H1 (cell line): ENCODE measurements around the gene WDR11. TPM values are rescaled to one million over a fixed set of nuclear protein-coding genes. Genes with fewer than 3 reads are reported as not detected.

ENCODE experiments used
- CTCF ChIA-PET: fragments of 300-600 bp; sonication (Branson Sonifier 250); formaldehyde crosslinking; loops from one replicate; lab custom pipeline; 2021; ENCODE audit not compliant: partially characterized antibody; lab: Charles Lee
- POLR2A ChIA-PET: fragments of 300-600 bp; sonication (Branson Sonifier 250); formaldehyde crosslinking; loops from one replicate; lab custom pipeline; 2021; ENCODE audit warnings: inconsistent platforms; ENCODE audit not compliant: partially characterized antibody; lab: Charles Lee
- DNase-seq, 2 experiments: peaks; one replicate each; pipeline versions ENCODE4 v3.0.0 to v3.0.0-alpha.2; 2010 to 2022; ENCODE audit warnings: low spot score in 2 of 2, low read depth in 1 of 2, mixed read lengths in 1 of 2
- FAIRE-seq: peaks from 2 replicates; lab custom pipeline; 2011; peaks lifted over from hg19 to GRCh38; lab: Jason Lieb, UNC
- H2AFZ ChIP-seq: 2 replicates; pipeline ENCODE4 v1.8.1; 2012; ENCODE audit warnings: low read length, inconsistent platforms
- H2AK5ac ChIP-seq: 2 replicates; pipeline ENCODE4 v1.6.1; 2013; ENCODE audit warnings: low read depth, low read length
- H2BK120ac ChIP-seq: replicated peaks from 2 replicates; pipeline ENCODE3; 2013; ENCODE audit warnings: low read depth, low read length, inconsistent platforms
- H2BK12ac ChIP-seq: 2 replicates; pipeline ENCODE4 v1.6.1; 2013; ENCODE audit warnings: low read depth, low read length
- H2BK15ac ChIP-seq: 2 replicates; pipeline ENCODE4 v1.6.1; 2013; ENCODE audit warnings: low read length
- H2BK20ac ChIP-seq: 2 replicates; pipeline ENCODE4 v1.6.1; 2013; ENCODE audit warnings: low read length
- H2BK5ac ChIP-seq: 2 replicates; pipeline ENCODE4 v1.6.1; 2013; ENCODE audit warnings: low read depth, low read length
- H3K14ac ChIP-seq: 2 replicates; pipeline ENCODE4 v1.6.1; 2013; ENCODE audit warnings: inconsistent platforms; ENCODE audit not compliant: insufficient read length
- H3K18ac ChIP-seq: 2 replicates; pipeline ENCODE4 v1.6.1; 2013; ENCODE audit warnings: low read length; ENCODE audit errors: extremely low read depth
- H3K23ac ChIP-seq: 2 replicates; pipeline ENCODE4 v1.6.1; 2013; ENCODE audit warnings: inconsistent platforms; ENCODE audit not compliant: insufficient read length
- H3K23me2 ChIP-seq: 2 replicates; pipeline ENCODE4 v1.6.1; 2013; ENCODE audit warnings: low read depth, low read length
- H3K27ac ChIP-seq: 2 replicates; pipeline ENCODE4 v1.6.1; 2011; ENCODE audit warnings: low read depth, low read length, inconsistent platforms
- H3K27me3 ChIP-seq, 4 experiments: replicated peaks in 1 of 4; 1 replicate in 1 of 4; 2 replicates in 3 of 4; pipeline versions ENCODE4 v1.6.1 to v1.8.1; 2011 to 2013; ENCODE audit warnings: low read length in 3 of 4, mild to moderate bottlenecking in 3 of 4, inconsistent platforms in 2 of 4, mixed read lengths in 2 of 4, moderate library complexity in 1 of 4; ENCODE audit not compliant: control insufficient read depth in 3 of 4, insufficient read depth in 3 of 4; ENCODE audit errors: extremely low read depth in 1 of 4
- H3K36me3 ChIP-seq, 4 experiments: 2 replicates each; pipeline versions ENCODE4 v1.6.1 to v1.8.1; 2011 to 2013; ENCODE audit warnings: mild to moderate bottlenecking in 4 of 4, low read length in 3 of 4, moderate library complexity in 2 of 4, control low read depth in 1 of 4, inconsistent platforms in 1 of 4; ENCODE audit not compliant: insufficient read depth in 4 of 4, control insufficient read depth in 2 of 4
- H3K4ac ChIP-seq: replicated peaks from 2 replicates; pipeline ENCODE3; 2013; ENCODE audit warnings: low read length, low read depth, mixed read lengths, inconsistent platforms; ENCODE audit not compliant: insufficient read length
- H3K4me1 ChIP-seq, 4 experiments: replicated peaks in 1 of 4; 1 replicate in 1 of 4; 2 replicates in 3 of 4; pipeline versions ENCODE4 v1.6.1 to v1.8.1; 2011 to 2013; ENCODE audit warnings: low read length in 3 of 4, inconsistent platforms in 2 of 4, mixed read lengths in 1 of 4; ENCODE audit not compliant: insufficient read depth in 4 of 4, control insufficient read depth in 3 of 4
- H3K4me2 ChIP-seq, 2 experiments: 2 replicates each; pipeline versions ENCODE4 v1.6.1 to v1.8.1; 2011 to 2013; ENCODE audit warnings: low read depth in 2 of 2, low read length in 2 of 2, control low read depth in 1 of 2, inconsistent platforms in 1 of 2, mild to moderate bottlenecking in 1 of 2; ENCODE audit not compliant: insufficient read depth in 1 of 2
- H3K4me3 ChIP-seq, 4 experiments: fragments of 200-600, 300-600 bp in 1 of 4; sonication (generic), shearing (Covaris generic), sonication (Bioruptor Twin) in 1 of 4; 2 replicates each; pipeline versions ENCODE4 v1.5.1 to v1.8.1; 2011 to 2016; ENCODE audit warnings: low read length in 4 of 4, low read depth in 3 of 4, control low read depth in 2 of 4, inconsistent platforms in 2 of 4, mild to moderate bottlenecking in 2 of 4, mixed read lengths in 1 of 4, moderate library complexity in 1 of 4; ENCODE audit not compliant: insufficient read depth in 2 of 4; ENCODE audit errors: extremely low read depth in 1 of 4
- H3K56ac ChIP-seq: replicated peaks from 2 replicates; pipeline ENCODE3; 2013; ENCODE audit warnings: low read depth, mild to moderate bottlenecking, mixed read lengths, low read length, inconsistent platforms; ENCODE audit not compliant: insufficient read length
- H3K79me1 ChIP-seq: 2 replicates; pipeline ENCODE4 v1.6.1; 2013; ENCODE audit warnings: low read depth, low read length, control low read depth
- H3K79me2 ChIP-seq, 2 experiments: 2 replicates each; pipeline versions ENCODE4 v1.6.1 to v1.8.1; 2012 to 2013; ENCODE audit warnings: low read length in 2 of 2, mild to moderate bottlenecking in 2 of 2, inconsistent platforms in 1 of 2; ENCODE audit not compliant: insufficient read depth in 2 of 2, control insufficient read depth in 1 of 2
- H3K9ac ChIP-seq, 4 experiments: replicated peaks in 1 of 4; 1 replicate in 1 of 4; 2 replicates in 3 of 4; pipeline versions ENCODE4 v1.6.1 to v1.8.1; 2011 to 2013; ENCODE audit warnings: low read depth in 3 of 4, low read length in 3 of 4, control low read depth in 2 of 4, mild to moderate bottlenecking in 2 of 4, moderate library complexity in 2 of 4, inconsistent platforms in 1 of 4; ENCODE audit errors: extremely low read depth in 1 of 4
- H3K9me3 ChIP-seq, 2 experiments: 2 replicates each; pipeline versions ENCODE4 v1.6.1 to v1.8.1; 2012 to 2013; ENCODE audit warnings: mild to moderate bottlenecking in 2 of 2, moderate library complexity in 2 of 2, control low read depth in 1 of 2, inconsistent platforms in 1 of 2, low read depth in 1 of 2, low read length in 1 of 2, mixed read lengths in 1 of 2; ENCODE audit not compliant: insufficient read depth in 2 of 2
- H4K20me1 ChIP-seq, 2 experiments: replicated peaks in 1 of 2; 2 replicates each; pipeline versions ENCODE3 to v1.8.1; 2011 to 2013; ENCODE audit warnings: inconsistent platforms in 2 of 2, low read length in 2 of 2, mild to moderate bottlenecking in 1 of 2; ENCODE audit not compliant: insufficient read depth in 2 of 2, control insufficient read depth in 1 of 2
- H4K5ac ChIP-seq: 2 replicates; pipeline ENCODE4 v1.6.1; 2013; ENCODE audit warnings: low read length, low read depth, mixed read lengths, inconsistent platforms; ENCODE audit not compliant: insufficient read length
- H4K8ac ChIP-seq: 2 replicates; pipeline ENCODE4 v1.8.0; 2013; ENCODE audit warnings: mild to moderate bottlenecking, moderate library complexity, low read length, inconsistent platforms; ENCODE audit not compliant: insufficient read depth; ENCODE audit errors: extremely low read depth
- H4K91ac ChIP-seq: replicated peaks from 2 replicates; pipeline ENCODE3; 2013; ENCODE audit warnings: low read length, mixed read lengths, inconsistent platforms; ENCODE audit not compliant: insufficient read length
- BACH1 ChIP-seq: IDR thresholded peaks from 2 replicates; pipeline ENCODE4 v1.6.1; 2012; ENCODE audit warnings: low read length, improper control_type of control experiment
- CTBP2 ChIP-seq: IDR thresholded peaks from 2 replicates; pipeline ENCODE4 v1.7.0; 2011; ENCODE audit warnings: borderline replicate concordance, mild to moderate bottlenecking, moderate library complexity, mixed read lengths, low read length; ENCODE audit not compliant: insufficient read depth, insufficient read length
- E2F6 ChIP-seq: IDR thresholded peaks from 2 replicates; pipeline ENCODE4 v1.6.1; 2012; ENCODE audit warnings: inconsistent platforms
- EGR1 ChIP-seq: IDR thresholded peaks from 2 replicates; pipeline ENCODE4 v1.6.1; 2011; ENCODE audit warnings: low read depth, low read length, borderline replicate concordance
- HDAC2 ChIP-seq, 2 experiments: fragments of 300-600 bp in 1 of 2; sonication (generic) in 1 of 2; IDR thresholded peaks; 2 replicates each; pipeline ENCODE4 v1.6.1; 2011 to 2012; ENCODE audit warnings: low read depth in 2 of 2, low read length in 2 of 2, mild to moderate bottlenecking in 2 of 2, moderate library complexity in 2 of 2, borderline replicate concordance in 1 of 2, inconsistent platforms in 1 of 2
- JUND ChIP-seq: IDR thresholded peaks from 2 replicates; pipeline ENCODE4 v1.6.1; 2011; ENCODE audit warnings: mild to moderate bottlenecking, improper control_type of control experiment, low read length
- RNF2 ChIP-seq: fragments of 200-900, 300-1000 bp; sonication (generic); IDR thresholded peaks from 2 replicates; pipeline ENCODE4 v1.7.1; 2016; ENCODE audit warnings: borderline replicate concordance, low read depth, mild to moderate bottlenecking, antibody characterized with exemption, low read length; ENCODE audit not compliant: poor library complexity, severe bottlenecking; ENCODE audit errors: missing control alignments
- SUZ12 ChIP-seq: fragments of 200-600 bp; sonication (generic); IDR thresholded peaks from 2 replicates; pipeline ENCODE4 v1.6.1; 2012; ENCODE audit warnings: mild to moderate bottlenecking, inconsistent platforms, low read length, moderate library complexity, mixed read lengths
- ZNF274 ChIP-seq: IDR thresholded peaks from 2 replicates; pipeline ENCODE4 v1.7.0; 2012; ENCODE audit warnings: low read length, borderline replicate concordance; ENCODE audit errors: extremely low read depth
- WGBS, 2 experiments: shearing (Covaris generic) in 1 of 2; methylation state at CpG; one replicate each; pipeline versions ENCODE4 v1.1.6 to v1.1.7; 2013 to 2015; ENCODE audit warnings: low lambda C conversion rate in 2 of 2, mixed read lengths in 2 of 2, inconsistent platforms in 1 of 2, low coverage in 1 of 2, missing lambda C conversion rate in 1 of 2; ENCODE audit not compliant: insufficient replicate concordance in 2 of 2, insufficient coverage in 1 of 2, insufficient read length in 1 of 2; ENCODE audit errors: extremely low coverage in 1 of 2, missing lambda C conversion rate in 1 of 2; 5-methylcytosine and 5-hydroxymethylcytosine counted together
- polyA plus RNA-seq, 7 experiments: library from polyadenylated mRNA; depleted of rRNA in 3 of 7; stranded (reverse) in 5 of 7; unstranded in 2 of 7; fragments of >200 nt in 5 of 7; fragments of 200-250 nt in 2 of 7; gene quantifications; 1 replicate in 5 of 7; 2 replicates in 1 of 7; 4 replicates in 1 of 7; pipeline versions ENCODE4 v1.2.1 to v1.2.3, GENCODE V29; 2011 to 2013; ENCODE audit warnings: missing spikeins in 2 of 7, mixed read lengths in 2 of 7
- total RNA-seq: library from RNA; stranded (reverse); fragmentation: NEBNext Ultra II Directional; extraction: Animal tissue kit (Norgen Biotek cat#: 25700); gene quantifications from 2 replicates; pipeline ENCODE4 v1.2.1, GENCODE V29; 2021
- TF ChIP-seq, protein P1 (sequence below), 3 experiments: IDR thresholded peaks; 1 replicate in 2 of 3; 2 replicates in 1 of 3; pipeline versions ENCODE4 v1.5.1 to v1.6.1; 2011; ENCODE audit warnings: low read length in 3 of 3, mild to moderate bottlenecking in 3 of 3, inconsistent platforms in 2 of 3, low read depth in 1 of 3, moderate library complexity in 1 of 3; ENCODE audit not compliant: insufficient read depth in 1 of 3; ENCODE audit errors: control extremely low read depth in 1 of 3

Gene WDR11
- total and polyA plus RNA-seq, 2 of the 8 experiments (the other 6 are each of a cell fraction or from before 2014, with no cell fraction given) = 39.7 to 41.9 TPM

DNA sequence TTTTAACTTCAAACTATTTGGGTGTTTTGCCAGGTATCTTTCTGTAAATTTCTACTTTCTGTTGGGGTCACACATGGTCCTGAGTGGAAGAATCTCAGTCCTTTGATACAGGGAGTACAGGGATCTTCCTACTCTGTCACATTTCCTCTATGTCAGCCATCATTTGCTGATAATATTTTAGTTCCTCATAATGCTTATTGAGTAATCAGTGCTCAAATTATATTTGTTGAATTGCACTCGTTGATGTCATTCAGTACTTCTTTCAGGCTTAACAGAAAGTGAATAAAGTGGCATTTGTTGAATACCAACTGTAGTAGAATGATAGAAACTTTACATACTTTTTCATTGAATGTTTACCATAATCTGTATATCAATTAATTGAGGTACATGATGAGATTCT is 31.9 kb downstream of the WDR11 start:
- Histone ChIP-seq H3K4me2 (no peak overlapping the region), H3K27ac (no peak overlapping the region), H3K9me3 (no peaks in the 10 kb centered on the region), H3K79me1 (no peaks in the 10 kb centered on the region), H3K14ac (no peak overlapping the region), H3K4ac (no peak overlapping the region), H4K5ac (no peak overlapping the region), H3K27me3 (no peaks in the 10 kb centered on the region), H3K56ac (no peak overlapping the region), H3K4me3 (no peak overlapping the region), H4K91ac (no peak overlapping the region), H4K8ac (no peak overlapping the region), H4K20me1 (no peaks in the 10 kb centered on the region), H2BK15ac (no peak overlapping the region), H2BK120ac (no peak overlapping the region), H3K79me2 (no peaks in the 10 kb centered on the region), H3K18ac (no peak overlapping the region), H2AFZ (no peak overlapping the region), H2BK20ac (no peak overlapping the region), H2AK5ac (no peak overlapping the region), H3K36me3 (peaks cover 0 to 45% (median 6%) of the 10 kb centered on the region in 4 experiments; a peak in 7 of 8 replicates), H2BK5ac (no peak overlapping the region), H2BK12ac (no peak overlapping the region), H3K9ac (no peak overlapping the region), H3K23ac (no peak overlapping the region), H3K23me2 (no peaks in the 10 kb centered on the region), H3K4me1 (no peaks in the 10 kb centered on the region)
- POLR2A ChIA-PET = no interaction called here
- WGBS, 2 experiments = 85% methylated on average over 1 of the region's 1 CpG; no CpG with 5 or more reads in 1 of the 2 experiments
- CTCF ChIA-PET = no interaction called here
- DNase-seq (no peak), FAIRE-seq (no peak)
- no peak for TF ChIP-seq JUND
- TF ChIP-seq EGR1 = no peak
- TF ChIP-seq SUZ12 = no peak
- TF ChIP-seq, protein P1, sequence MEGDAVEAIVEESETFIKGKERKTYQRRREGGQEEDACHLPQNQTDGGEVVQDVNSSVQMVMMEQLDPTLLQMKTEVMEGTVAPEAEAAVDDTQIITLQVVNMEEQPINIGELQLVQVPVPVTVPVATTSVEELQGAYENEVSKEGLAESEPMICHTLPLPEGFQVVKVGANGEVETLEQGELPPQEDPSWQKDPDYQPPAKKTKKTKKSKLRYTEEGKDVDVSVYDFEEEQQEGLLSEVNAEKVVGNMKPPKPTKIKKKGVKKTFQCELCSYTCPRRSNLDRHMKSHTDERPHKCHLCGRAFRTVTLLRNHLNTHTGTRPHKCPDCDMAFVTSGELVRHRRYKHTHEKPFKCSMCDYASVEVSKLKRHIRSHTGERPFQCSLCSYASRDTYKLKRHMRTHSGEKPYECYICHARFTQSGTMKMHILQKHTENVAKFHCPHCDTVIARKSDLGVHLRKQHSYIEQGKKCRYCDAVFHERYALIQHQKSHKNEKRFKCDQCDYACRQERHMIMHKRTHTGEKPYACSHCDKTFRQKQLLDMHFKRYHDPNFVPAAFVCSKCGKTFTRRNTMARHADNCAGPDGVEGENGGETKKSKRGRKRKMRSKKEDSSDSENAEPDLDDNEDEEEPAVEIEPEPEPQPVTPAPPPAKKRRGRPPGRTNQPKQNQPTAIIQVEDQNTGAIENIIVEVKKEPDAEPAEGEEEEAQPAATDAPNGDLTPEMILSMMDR (IDR thresholded peaks at IDR 0.05; ENCODE audit: control extremely low read depth in 1 of 3, insufficient read depth in 1 of 3, low read depth in 1 of 3, low read length in 3 of 3) = no peak
- no peak for TF ChIP-seq ZNF274
- no peak for TF ChIP-seq RNF2
- TF ChIP-seq E2F6 = no peak
- TF ChIP-seq HDAC2 (IDR thresholded peaks at IDR 0.05; ENCODE audit: borderline replicate concordance in 1 of 2, low read depth in 2 of 2, low read length in 2 of 2) = no peak
- TF ChIP-seq BACH1 = no peak
- no peak for TF ChIP-seq CTBP2
